HL-60 (cell line): ENCODE results near the gene WFS1.

ENCODE experiments used
- DNase-seq, 2 experiments: peaks; one replicate each; pipeline ENCODE4 v3.0.0-alpha.2; 2010 to 2020; ENCODE audit warnings: low read depth in 1 of 2, low spot score in 1 of 2
- H3K27ac ChIP-seq: fragments of 250-450 bp; sonication (Bioruptor Pico); replicated peaks from 2 replicates; pipeline ENCODE4 v1.5.1; 2020; ENCODE audit warnings: mild to moderate bottlenecking, moderate library complexity
- H3K27me3 ChIP-seq: fragments of 250-450 bp; sonication (Bioruptor Pico); 2 replicates; pipeline ENCODE4 v1.5.1; 2021; ENCODE audit warnings: mild to moderate bottlenecking, moderate library complexity; ENCODE audit not compliant: insufficient read depth, poor library complexity, severe bottlenecking
- H3K4me3 ChIP-seq: replicated peaks from 2 replicates; pipeline ENCODE4 v1.5.1; 2011; ENCODE audit warnings: mild to moderate bottlenecking, control low read depth, low read length; ENCODE audit not compliant: insufficient read depth
- CTCF ChIP-seq: IDR thresholded peaks from one replicate; pipeline ENCODE4 v1.5.1; 2011; ENCODE audit warnings: low read length, control low read depth, inconsistent platforms; ENCODE audit not compliant: insufficient read depth
- GABPA ChIP-seq: IDR thresholded peaks from 2 replicates; pipeline ENCODE4 v1.6.1; 2012; ENCODE audit warnings: low read depth
- POLR2AphosphoS5 ChIP-seq: IDR thresholded peaks from 2 replicates; pipeline ENCODE4 v1.6.1; 2012; ENCODE audit warnings: low read depth
- REST ChIP-seq: IDR thresholded peaks from 2 replicates; pipeline ENCODE4 v1.6.1; 2012; ENCODE audit warnings: low read depth; ENCODE audit not compliant: insufficient replicate concordance
- SPI1 ChIP-seq: IDR thresholded peaks from 2 replicates; pipeline ENCODE4 v1.6.1; 2012; ENCODE audit warnings: low read depth, mild to moderate bottlenecking, borderline replicate concordance

WFS1 gene

GRCh38 chr4:6343939-6344408 lies 74.3 kb downstream of the WFS1 start:
- TF ChIP-seq REST = no peak
- TF ChIP-seq GABPA = no peak
- no peak for TF ChIP-seq SPI1
- TF ChIP-seq CTCF = no peak
- TF ChIP-seq POLR2AphosphoS5 = no peak
- peaks cover 11% of the 10 kb centered on the region for H3K27me3 ChIP-seq
- DNase-seq = no peak
- no peak overlapping the region for H3K4me3 ChIP-seq
- no peak overlapping the region for H3K27ac ChIP-seq

GRCh38 chr4:6345096-6345830 lies 75.6 kb downstream of the WFS1 start:
- TF ChIP-seq REST (no peak), SPI1 (no peak), GABPA (no peak), POLR2AphosphoS5 (no peak)
- no peak for DNase-seq
- no peak overlapping the region for H3K27ac ChIP-seq

GRCh38 chr4:6345866-6346265 lies 76.2 kb downstream of the WFS1 start:
- Histone ChIP-seq H3K27ac (no peak overlapping the region), H3K4me3 (no peak overlapping the region), H3K27me3 (peaks cover 8% of the 10 kb centered on the region)
- TF ChIP-seq SPI1 = no peak
- TF ChIP-seq GABPA = no peak
- no peak for TF ChIP-seq CTCF
- no peak for DNase-seq

More at GRCh38 chr4:6345096-6345830, 75.6 kb downstream of the WFS1 start:
- Histone ChIP-seq H3K27me3 (peaks cover 8% of the 10 kb centered on the region), H3K4me3 (no peak overlapping the region)

- Histone ChIP-seq H3K27ac (no peak overlapping the region), H3K27me3 (peaks cover 8% of the 10 kb centered on the region), H3K4me3 (no peak overlapping the region)
- no peak for DNase-seq
- TF ChIP-seq POLR2AphosphoS5 = no peak
- no peak for TF ChIP-seq SPI1
- TF ChIP-seq GABPA = no peak
- TF ChIP-seq REST = no peak
These were observed 76.9 kb downstream of the WFS1 start for GRCh38 chr4:6346373-6347110.
